ENCODE measurements around the gene CXorf58.

The CXorf58 gene

DNA sequence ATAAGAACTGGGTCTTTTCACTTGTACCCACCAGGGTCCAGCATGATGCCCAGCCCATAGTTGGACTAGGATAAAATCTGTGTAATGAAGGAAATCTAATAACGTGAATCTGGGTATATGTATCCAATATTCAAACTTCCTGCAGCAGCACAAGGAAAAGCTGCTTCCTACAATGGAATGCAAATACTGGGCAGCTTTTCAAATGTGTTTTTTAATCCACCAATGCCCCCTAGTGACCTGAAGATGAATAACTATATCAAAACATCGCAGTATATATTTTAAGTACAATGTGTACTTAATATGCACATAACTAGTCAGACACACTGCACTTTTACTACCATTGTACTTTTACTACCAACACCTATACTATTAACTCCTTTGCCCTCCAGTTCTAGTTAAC is 5.4 kb upstream of the CXorf58 start:
- Histone ChIP-seq H3K9me3 (ENCODE audit: control insufficient read depth, insufficient read depth, low read length) (no peaks in the 10 kb centered on the region), H3K36me3 (ENCODE audit: control insufficient read depth, insufficient read depth, low read length) (no peaks in the 10 kb centered on the region), H3K27me3 (ENCODE audit: control insufficient read depth, insufficient read depth, low read length) (no peaks in the 10 kb centered on the region), H3K4me3 (ENCODE audit: low read depth, low read length) (no peak overlapping the region), H3K9ac (ENCODE audit: low read depth, low read length) (no peak overlapping the region), H3K4me1 (ENCODE audit: control insufficient read depth, insufficient read depth, low read length) (peaks cover 5% of the 10 kb centered on the region)

DNA sequence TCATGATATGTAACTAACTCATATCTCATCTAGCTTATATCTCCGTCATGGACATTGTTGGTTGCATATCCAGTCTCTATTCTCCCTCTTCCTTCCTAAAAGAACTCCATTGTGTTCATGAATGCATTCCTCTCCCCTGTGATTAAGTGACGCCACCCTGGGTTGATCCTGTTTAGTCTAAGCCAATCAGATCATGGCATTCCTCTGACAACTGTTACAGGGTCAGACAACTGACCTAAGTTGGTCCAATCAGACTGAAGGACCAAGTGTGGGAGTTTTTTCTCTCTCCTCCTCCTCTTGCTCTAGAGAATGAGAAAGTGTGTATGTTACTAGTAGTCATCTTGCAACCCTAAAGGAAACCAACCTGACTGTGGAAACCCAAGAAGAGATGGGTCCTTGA is 3.7 kb upstream of the CXorf58 start:
- no peaks in the 10 kb centered on the region for H3K36me3 ChIP-seq (ENCODE audit: control insufficient read depth, insufficient read depth, low read length)
- H3K4me1 ChIP-seq (ENCODE audit: control insufficient read depth, insufficient read depth, low read length): peaks cover 5% of the 10 kb centered on the region
- H3K9ac ChIP-seq (ENCODE audit: low read depth, low read length): no peak overlapping the region
- no peak overlapping the region for H3K4me3 ChIP-seq (ENCODE audit: low read depth, low read length)
- H3K27me3 ChIP-seq (ENCODE audit: control insufficient read depth, insufficient read depth, low read length): no peaks in the 10 kb centered on the region
- H3K9me3 ChIP-seq (ENCODE audit: control insufficient read depth, insufficient read depth, low read length): no peaks in the 10 kb centered on the region

DNA sequence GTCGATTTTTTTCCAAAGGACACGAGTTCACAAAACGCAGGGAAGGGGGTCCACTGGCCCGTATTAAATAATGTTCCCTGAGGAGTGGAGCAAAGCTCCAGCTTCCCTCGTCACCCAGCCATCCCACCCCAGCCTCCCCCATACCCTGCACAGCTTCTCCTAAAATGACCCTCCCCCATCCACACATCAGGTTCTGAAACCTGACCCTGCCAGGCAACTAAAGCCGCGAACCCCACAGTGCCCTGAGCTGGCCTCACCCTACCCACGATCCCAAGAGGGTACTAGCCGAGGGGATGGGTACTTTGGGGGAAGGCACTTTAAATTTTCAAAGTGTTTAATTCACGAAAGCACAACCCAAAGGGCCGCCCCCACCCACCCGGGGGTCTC is 702 bp upstream of the CXorf58 start:
- H3K4me3 ChIP-seq (ENCODE audit: low read depth, low read length): peak overlapping the region; percentile 69
- peak overlapping the region; percentile 27 for H3K9ac ChIP-seq (ENCODE audit: low read depth, low read length)
- H3K27me3 ChIP-seq (ENCODE audit: control insufficient read depth, insufficient read depth, low read length): no peaks in the 10 kb centered on the region
- H3K9me3 ChIP-seq (ENCODE audit: control insufficient read depth, insufficient read depth, low read length): no peaks in the 10 kb centered on the region
- H3K36me3 ChIP-seq (ENCODE audit: control insufficient read depth, insufficient read depth, low read length): no peaks in the 10 kb centered on the region
- peaks cover 3% of the 10 kb centered on the region for H3K4me1 ChIP-seq (ENCODE audit: control insufficient read depth, insufficient read depth, low read length)

DNA sequence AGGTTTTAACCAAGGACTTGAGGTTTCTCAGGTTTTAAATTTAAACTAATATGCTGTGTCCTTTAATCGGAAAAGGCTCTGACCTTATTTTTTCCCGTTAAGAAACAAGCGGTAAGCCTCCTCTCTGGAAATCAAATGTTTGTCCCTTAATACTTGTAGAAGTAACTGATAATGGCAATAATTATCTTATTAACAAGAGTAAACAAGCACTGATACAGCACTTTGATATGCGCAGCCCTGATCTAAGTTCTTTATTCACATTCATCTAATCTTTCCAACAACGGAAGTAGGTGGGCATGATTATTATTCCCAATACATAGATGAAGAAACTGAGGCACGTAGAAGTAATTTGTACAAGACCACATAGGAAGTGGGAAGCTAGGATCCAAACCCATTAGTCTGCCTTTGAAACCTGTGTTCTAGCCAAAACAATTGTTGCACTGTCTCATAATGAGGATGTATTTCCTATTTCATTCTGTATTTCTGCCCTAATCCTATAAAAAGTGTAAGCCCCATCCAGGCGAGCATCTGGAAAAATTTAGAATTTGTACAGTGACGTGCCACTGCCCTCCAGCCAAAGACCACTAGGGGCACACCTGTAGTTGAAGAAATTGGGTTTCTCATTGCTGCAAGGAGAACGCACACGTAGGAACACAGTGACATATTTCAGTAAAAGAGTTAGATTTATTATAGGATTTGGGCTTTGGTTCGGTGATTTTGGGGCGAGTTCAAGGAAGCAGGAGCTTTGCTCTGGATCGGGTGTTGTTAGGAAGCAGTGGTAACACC is 606 bp downstream of the CXorf58 start:
- no peak overlapping the region for H3K9ac ChIP-seq (ENCODE audit: low read depth, low read length)
- no peaks in the 10 kb centered on the region for H3K36me3 ChIP-seq (ENCODE audit: control insufficient read depth, insufficient read depth, low read length)
- no peaks in the 10 kb centered on the region for H3K27me3 ChIP-seq (ENCODE audit: control insufficient read depth, insufficient read depth, low read length)
- no peaks in the 10 kb centered on the region for H3K9me3 ChIP-seq (ENCODE audit: control insufficient read depth, insufficient read depth, low read length)
- H3K4me3 ChIP-seq (ENCODE audit: low read depth, low read length): peak overlapping the region; percentile 69
- no peaks in the 10 kb centered on the region for H3K4me1 ChIP-seq (ENCODE audit: control insufficient read depth, insufficient read depth, low read length)

DNA sequence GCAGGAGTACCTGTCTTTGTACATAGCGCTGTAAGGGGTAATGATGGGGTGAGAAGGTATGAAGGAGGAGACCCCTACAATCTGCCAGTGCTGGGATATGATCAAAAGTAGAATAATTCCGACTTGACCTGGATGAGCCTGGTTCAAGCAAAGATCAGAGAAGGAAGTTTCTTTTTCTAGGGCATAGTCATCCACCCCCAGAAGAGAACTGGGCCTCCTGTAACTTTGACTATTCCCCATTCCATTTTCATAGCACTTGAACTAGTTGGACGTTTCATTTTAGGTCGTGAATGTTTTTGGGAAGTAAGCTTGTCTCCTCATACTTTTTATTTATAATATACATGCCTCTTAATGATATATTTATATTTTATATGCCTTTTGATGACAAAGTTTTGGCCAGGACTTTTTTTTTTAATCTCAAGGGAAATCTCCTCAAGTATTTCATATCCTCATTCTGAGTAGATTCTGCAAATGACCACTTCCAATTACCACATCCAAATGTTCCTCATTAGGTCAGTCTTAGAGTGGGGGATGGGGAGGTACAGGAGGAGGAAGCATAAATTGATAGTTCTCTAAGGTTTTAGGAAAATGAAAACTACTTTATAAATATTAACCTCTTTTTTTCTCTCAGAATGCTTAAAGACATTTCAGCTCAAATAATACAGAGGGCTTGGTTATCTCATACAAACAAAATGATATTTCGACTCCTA is 3.5 kb downstream of the CXorf58 start:
- H3K9ac ChIP-seq (ENCODE audit: low read depth, low read length): no peak overlapping the region
- no peaks in the 10 kb centered on the region for H3K27me3 ChIP-seq (ENCODE audit: control insufficient read depth, insufficient read depth, low read length)
- no peak overlapping the region for H3K4me3 ChIP-seq (ENCODE audit: low read depth, low read length)
- H3K4me1 ChIP-seq (ENCODE audit: control insufficient read depth, insufficient read depth, low read length): no peaks in the 10 kb centered on the region
- no peaks in the 10 kb centered on the region for H3K36me3 ChIP-seq (ENCODE audit: control insufficient read depth, insufficient read depth, low read length)
- no peaks in the 10 kb centered on the region for H3K9me3 ChIP-seq (ENCODE audit: control insufficient read depth, insufficient read depth, low read length)

DNA sequence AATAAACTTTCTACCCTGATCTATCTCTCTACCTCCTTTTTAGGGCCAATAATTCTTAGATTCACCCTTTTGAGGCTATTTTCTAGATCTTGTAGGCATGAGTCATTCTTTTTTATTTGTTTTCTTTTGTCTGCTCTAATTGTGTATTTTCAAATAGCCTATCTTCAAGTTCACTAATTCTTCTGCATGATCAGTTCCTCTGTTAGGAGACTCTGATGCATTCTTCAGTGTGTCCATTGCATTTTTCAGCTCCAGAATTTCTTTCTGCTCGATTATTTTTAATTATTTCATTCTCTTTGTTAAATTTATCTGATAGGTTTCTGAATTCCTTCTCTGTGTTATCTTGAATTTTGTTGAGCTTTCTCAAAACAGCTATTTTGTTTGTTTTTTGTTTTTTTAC is 11.3 kb downstream of the CXorf58 start:
- no peaks in the 10 kb centered on the region for H3K4me1 ChIP-seq (ENCODE audit: control insufficient read depth, insufficient read depth, low read length)
- H3K9me3 ChIP-seq (ENCODE audit: control insufficient read depth, insufficient read depth, low read length): no peaks in the 10 kb centered on the region
- no peak overlapping the region for H3K4me3 ChIP-seq (ENCODE audit: low read depth, low read length)
- no peak overlapping the region for H3K9ac ChIP-seq (ENCODE audit: low read depth, low read length)
- no peaks in the 10 kb centered on the region for H3K27me3 ChIP-seq (ENCODE audit: control insufficient read depth, insufficient read depth, low read length)
- no peaks in the 10 kb centered on the region for H3K36me3 ChIP-seq (ENCODE audit: control insufficient read depth, insufficient read depth, low read length)

DNA sequence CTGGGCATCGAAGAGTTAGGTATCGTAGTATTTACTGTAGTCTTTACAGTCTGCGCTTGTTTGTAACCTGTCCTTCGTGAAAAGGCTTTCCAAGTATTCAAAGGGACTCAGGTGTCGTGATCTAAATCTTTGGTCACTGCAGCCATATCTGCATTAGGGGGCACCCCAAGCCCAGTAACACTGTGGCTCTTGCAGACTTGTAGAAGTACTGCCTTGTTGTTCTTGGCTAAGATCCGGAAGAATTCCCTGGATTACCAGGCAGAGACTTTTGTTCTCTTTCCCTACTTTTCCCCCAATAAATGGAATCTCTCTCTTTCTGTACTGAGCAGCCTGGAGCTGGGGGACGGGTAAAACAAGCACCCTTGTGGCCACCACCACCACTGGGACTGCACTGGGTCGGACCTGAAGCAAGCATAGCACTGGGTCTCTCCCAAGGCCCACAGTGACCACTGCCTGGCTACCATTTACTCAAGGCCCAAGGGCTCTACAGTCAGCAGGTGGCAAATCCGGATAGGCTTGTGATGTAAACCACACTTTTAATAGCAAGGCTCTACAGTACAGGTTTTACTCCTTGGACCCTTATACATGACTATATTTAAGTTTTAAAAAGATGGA is 12.0 kb downstream of the CXorf58 start:
- H3K9me3 ChIP-seq (ENCODE audit: control insufficient read depth, insufficient read depth, low read length): no peaks in the 10 kb centered on the region
- peak overlapping the region; percentile 42 for H3K9ac ChIP-seq (ENCODE audit: low read depth, low read length)
- H3K27me3 ChIP-seq (ENCODE audit: control insufficient read depth, insufficient read depth, low read length): no peaks in the 10 kb centered on the region
- H3K4me3 ChIP-seq (ENCODE audit: low read depth, low read length): no peak overlapping the region
- no peaks in the 10 kb centered on the region for H3K4me1 ChIP-seq (ENCODE audit: control insufficient read depth, insufficient read depth, low read length)
- no peaks in the 10 kb centered on the region for H3K36me3 ChIP-seq (ENCODE audit: control insufficient read depth, insufficient read depth, low read length)

DNA sequence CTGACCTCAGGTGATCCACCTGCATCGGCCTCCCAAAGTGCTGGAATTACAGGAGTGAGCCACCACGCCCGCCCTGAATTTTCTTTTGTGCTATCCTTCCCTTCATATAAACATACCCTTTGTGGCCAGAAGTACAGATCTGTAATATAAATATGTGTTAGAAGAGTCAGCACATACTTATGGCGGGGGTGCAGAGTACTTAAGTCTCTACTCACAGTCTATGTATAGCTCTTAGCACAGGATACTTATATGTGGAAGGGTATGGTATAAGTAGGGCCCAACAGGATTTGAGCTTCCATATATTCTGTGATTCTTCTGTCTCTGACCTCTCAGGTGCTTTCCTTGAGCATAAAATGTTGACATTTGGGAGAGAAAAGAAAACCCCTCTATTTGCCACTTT is 18.2 kb downstream of the CXorf58 start:
- H3K36me3 ChIP-seq (ENCODE audit: control insufficient read depth, insufficient read depth, low read length): no peaks in the 10 kb centered on the region
- H3K4me3 ChIP-seq (ENCODE audit: low read depth, low read length): no peak overlapping the region
- no peak overlapping the region for H3K9ac ChIP-seq (ENCODE audit: low read depth, low read length)
- no peaks in the 10 kb centered on the region for H3K9me3 ChIP-seq (ENCODE audit: control insufficient read depth, insufficient read depth, low read length)
- H3K4me1 ChIP-seq (ENCODE audit: control insufficient read depth, insufficient read depth, low read length): no peaks in the 10 kb centered on the region
- no peaks in the 10 kb centered on the region for H3K27me3 ChIP-seq (ENCODE audit: control insufficient read depth, insufficient read depth, low read length)

DNA sequence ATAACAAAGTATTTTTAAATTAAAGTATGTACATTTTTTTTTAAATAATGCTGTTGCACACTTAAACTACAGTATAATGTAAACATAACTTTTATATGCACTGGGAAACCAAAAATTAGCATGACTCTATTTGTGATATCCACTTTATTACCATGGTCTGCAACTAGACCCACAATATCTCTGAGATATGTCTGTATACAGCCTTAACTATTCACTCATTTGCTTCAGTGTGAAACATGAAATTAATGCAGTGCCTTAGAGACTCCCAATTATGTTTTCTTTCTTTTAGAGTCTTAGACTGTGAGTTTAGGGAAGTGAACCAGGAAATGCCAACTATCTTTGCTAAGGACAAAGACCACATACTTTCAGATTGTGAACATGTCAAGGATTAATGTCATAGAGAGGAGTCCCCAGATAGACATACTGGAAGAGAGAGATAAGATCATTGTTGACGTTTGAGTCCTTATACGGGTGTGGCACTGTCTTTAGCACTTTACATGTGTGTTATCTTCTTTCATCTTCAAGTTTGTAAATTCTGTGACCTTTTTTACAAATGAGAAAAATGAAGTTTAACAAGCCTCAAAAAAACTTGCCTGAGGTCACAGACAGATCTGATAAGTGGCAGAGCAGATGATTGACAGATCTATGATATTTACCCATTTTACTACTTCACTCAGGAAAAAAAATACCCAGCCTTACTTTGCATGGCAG is 23.2 kb downstream of the CXorf58 start:
- Histone ChIP-seq H3K9me3 (ENCODE audit: control insufficient read depth, insufficient read depth, low read length) (no peaks in the 10 kb centered on the region), H3K4me1 (ENCODE audit: control insufficient read depth, insufficient read depth, low read length) (no peaks in the 10 kb centered on the region), H3K36me3 (ENCODE audit: control insufficient read depth, insufficient read depth, low read length) (no peaks in the 10 kb centered on the region), H3K27me3 (ENCODE audit: control insufficient read depth, insufficient read depth, low read length) (no peaks in the 10 kb centered on the region), H3K9ac (ENCODE audit: low read depth, low read length) (no peak overlapping the region), H3K4me3 (ENCODE audit: low read depth, low read length) (no peak overlapping the region)

DNA sequence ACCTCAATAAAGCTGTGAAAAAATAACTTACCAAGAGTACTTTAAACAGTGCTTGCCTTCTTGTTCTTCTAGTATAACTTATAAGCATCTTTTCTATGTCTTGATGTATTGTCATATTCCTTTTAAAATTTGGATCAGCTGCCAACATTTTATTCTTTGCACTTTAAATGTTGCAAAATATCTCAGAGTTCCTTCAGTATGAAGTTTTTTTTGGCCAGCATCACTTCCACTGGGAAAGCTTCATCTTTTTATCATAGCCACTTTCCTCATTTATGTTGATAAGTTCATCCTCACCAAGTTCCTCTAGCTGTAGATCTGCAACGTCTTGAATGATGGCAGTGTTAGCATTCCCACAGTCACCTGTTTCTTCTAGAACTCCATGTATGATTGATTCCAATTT is 24.2 kb downstream of the CXorf58 start:
- H3K9me3 ChIP-seq (ENCODE audit: control insufficient read depth, insufficient read depth, low read length): no peaks in the 10 kb centered on the region
- H3K4me3 ChIP-seq (ENCODE audit: low read depth, low read length): no peak overlapping the region
- no peak overlapping the region for H3K9ac ChIP-seq (ENCODE audit: low read depth, low read length)
- peaks cover 3% of the 10 kb centered on the region for H3K4me1 ChIP-seq (ENCODE audit: control insufficient read depth, insufficient read depth, low read length)
- H3K36me3 ChIP-seq (ENCODE audit: control insufficient read depth, insufficient read depth, low read length): no peaks in the 10 kb centered on the region
- no peaks in the 10 kb centered on the region for H3K27me3 ChIP-seq (ENCODE audit: control insufficient read depth, insufficient read depth, low read length)

DNA sequence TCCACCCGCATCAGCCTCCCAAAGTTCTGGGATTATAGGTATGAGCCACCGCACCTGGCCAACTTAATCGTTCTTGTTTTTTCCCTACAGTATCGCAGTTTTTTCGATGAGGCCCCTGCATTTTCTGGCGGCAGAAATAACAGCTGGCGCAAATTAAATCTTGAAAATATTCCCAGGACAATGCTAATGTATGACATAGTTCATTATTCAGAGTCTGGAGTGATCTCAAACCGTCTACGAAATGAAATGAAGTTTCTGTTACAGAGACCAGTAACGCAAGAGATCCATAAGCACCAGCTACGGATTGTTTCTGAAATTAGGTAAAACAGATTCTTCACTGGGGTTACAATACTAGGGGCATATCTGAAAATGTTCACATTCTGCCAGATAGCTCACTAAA is 27.3 kb downstream of the CXorf58 start:
- peaks cover 3% of the 10 kb centered on the region for H3K4me1 ChIP-seq (ENCODE audit: control insufficient read depth, insufficient read depth, low read length)
- no peak overlapping the region for H3K9ac ChIP-seq (ENCODE audit: low read depth, low read length)
- H3K9me3 ChIP-seq (ENCODE audit: control insufficient read depth, insufficient read depth, low read length): no peaks in the 10 kb centered on the region
- no peak overlapping the region for H3K4me3 ChIP-seq (ENCODE audit: low read depth, low read length)
- no peaks in the 10 kb centered on the region for H3K36me3 ChIP-seq (ENCODE audit: control insufficient read depth, insufficient read depth, low read length)
- H3K27me3 ChIP-seq (ENCODE audit: control insufficient read depth, insufficient read depth, low read length): no peaks in the 10 kb centered on the region

All from iPS-15b (cell line).